Parathyroid adenoma (tissue), 2 donors: ENCODE data around the gene ACCSL.

Source experiments
- H2AFZ ChIP-seq: fragments of 300-600 bp; sonication (generic); one replicate; pipeline ENCODE4 v1.7.0; 2017; ENCODE audit warnings: antibody characterized with exemption, mild to moderate bottlenecking
- H3K27ac ChIP-seq: fragments of 300-600 bp; sonication (generic); one replicate; pipeline ENCODE4 v1.7.0; 2017
- H3K27me3 ChIP-seq: fragments of 300-600 bp; sonication (generic); one replicate; pipeline ENCODE4 v1.7.0; 2017; ENCODE audit warnings: low read length; ENCODE audit not compliant: control insufficient read depth, insufficient read depth
- H3K36me3 ChIP-seq: fragments of 300-600 bp; sonication (generic); one replicate; pipeline ENCODE4 v1.7.0; 2017; ENCODE audit warnings: low read length; ENCODE audit not compliant: control insufficient read depth, insufficient read depth
- H3K4me1 ChIP-seq: fragments of 300-600 bp; sonication (generic); one replicate; pipeline ENCODE4 v1.7.0; 2017; ENCODE audit warnings: control low read depth
- H3K4me2 ChIP-seq: fragments of 300-600 bp; sonication (generic); one replicate; pipeline ENCODE4 v1.7.0; 2017; ENCODE audit warnings: low read length
- H3K4me3 ChIP-seq: fragments of 300-600 bp; sonication (generic); one replicate; pipeline ENCODE4 v1.7.0; 2017; ENCODE audit warnings: low read depth, low read length
- H3K79me2 ChIP-seq: fragments of 300-600 bp; sonication (generic); one replicate; pipeline ENCODE4 v1.7.0; 2017; ENCODE audit warnings: control low read depth
- H3K9ac ChIP-seq: fragments of 300-600 bp; sonication (generic); one replicate; pipeline ENCODE4 v1.7.0; 2017; ENCODE audit warnings: mild to moderate bottlenecking
- H3K9me3 ChIP-seq: fragments of 300-600 bp; sonication (generic); one replicate; pipeline ENCODE4 v1.7.0; 2017; ENCODE audit warnings: low read length; ENCODE audit not compliant: control insufficient read depth
- CTCF ChIP-seq: fragments of 300-600 bp; sonication (generic); IDR thresholded peaks from one replicate; pipeline ENCODE4 v1.7.0; 2017; ENCODE audit warnings: antibody characterized with exemption, mild to moderate bottlenecking
- donor health status: primary hyperparathyroidism.

ACCSL gene

GRCh38 chr11:44071157-44071556 lies 23.4 kb downstream of the ACCSL start:
- no peaks in the 10 kb centered on the region for H3K9me3 ChIP-seq
- no peaks in the 10 kb centered on the region for H3K27me3 ChIP-seq
- no peak overlapping the region for H2AFZ ChIP-seq
- no peaks in the 10 kb centered on the region for H3K4me1 ChIP-seq
- H3K4me2 ChIP-seq: no peak overlapping the region
- H3K36me3 ChIP-seq: no peaks in the 10 kb centered on the region
- H3K27ac ChIP-seq: no peak overlapping the region
- no peak for TF ChIP-seq CTCF
- H3K4me3 ChIP-seq: no peak overlapping the region
- H3K79me2 ChIP-seq: no peaks in the 10 kb centered on the region
- H3K9ac ChIP-seq: no peak overlapping the region

DNA sequence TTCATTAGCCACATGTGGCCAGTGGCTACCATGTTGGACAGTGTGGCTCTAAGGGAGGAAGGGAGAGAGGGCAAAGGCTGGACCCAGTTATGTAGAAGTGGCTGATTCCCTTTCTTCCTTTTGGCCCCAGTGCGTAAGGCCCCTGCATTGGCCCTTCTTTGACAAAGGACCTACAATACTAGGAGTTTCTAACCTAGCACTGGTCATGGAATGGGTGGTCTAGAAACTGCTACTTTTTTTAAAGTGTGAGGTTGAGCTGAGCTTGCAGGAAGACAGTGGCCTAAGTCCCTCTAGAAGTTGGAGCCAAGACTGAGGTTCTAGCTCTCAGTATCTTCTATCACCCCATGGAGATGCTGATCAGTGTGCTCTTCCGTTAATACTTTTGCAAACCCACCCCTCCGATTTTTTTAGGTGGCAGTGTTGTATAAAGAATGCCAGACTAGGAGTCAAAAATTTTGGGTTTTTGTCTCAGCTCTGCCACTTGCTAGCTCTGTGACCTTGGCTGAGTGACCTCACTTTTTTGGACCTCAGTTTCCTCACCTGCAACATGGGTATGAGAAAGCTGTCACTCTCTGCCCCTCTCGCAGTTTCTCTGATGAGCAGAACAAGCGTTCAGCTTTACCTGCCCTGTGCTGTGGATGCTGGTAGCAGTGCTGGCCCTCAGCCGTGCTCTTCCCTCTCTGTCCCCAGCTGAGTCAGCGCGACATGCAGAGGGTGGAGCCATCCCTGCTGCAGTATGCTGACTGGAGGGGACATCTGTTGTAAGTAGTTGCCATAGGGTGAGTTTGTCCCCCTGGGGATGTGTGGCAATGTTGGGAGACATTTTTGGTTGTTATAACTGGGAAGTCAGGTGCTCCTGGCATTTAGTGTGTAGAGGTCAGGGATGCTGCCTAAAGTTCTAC lies 25.2 kb downstream of the ACCSL start:
- Histone ChIP-seq H3K9me3 (no peaks in the 10 kb centered on the region), H3K4me1 (no peaks in the 10 kb centered on the region), H3K4me3 (no peak overlapping the region), H3K27me3 (no peaks in the 10 kb centered on the region), H3K9ac (no peak overlapping the region), H2AFZ (no peak overlapping the region), H3K27ac (no peak overlapping the region), H3K4me2 (no peak overlapping the region), H3K36me3 (no peaks in the 10 kb centered on the region), H3K79me2 (no peaks in the 10 kb centered on the region)
- no peak for TF ChIP-seq CTCF

DNA sequence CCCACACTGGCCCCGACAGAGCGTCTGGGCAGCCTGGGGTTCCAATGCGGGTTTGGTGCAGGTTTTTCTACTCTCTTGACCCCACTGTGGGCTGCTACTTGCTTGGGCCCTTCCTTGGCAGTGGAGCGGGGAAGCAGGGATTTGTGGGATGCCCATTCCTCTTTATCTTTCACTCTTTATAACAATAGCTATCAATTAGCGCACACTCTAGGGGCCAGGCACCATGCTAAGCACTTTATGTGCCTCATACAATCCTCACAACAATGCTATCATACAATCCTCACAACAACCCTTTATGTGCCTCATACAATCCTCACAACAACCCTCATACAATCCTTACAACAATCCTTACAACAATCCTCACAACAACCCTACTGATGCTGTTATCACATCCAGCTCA lies 31.0 kb downstream of the ACCSL start:
- no peaks in the 10 kb centered on the region for H3K9me3 ChIP-seq
- H2AFZ ChIP-seq: no peak overlapping the region
- H3K4me1 ChIP-seq: no peaks in the 10 kb centered on the region
- H3K27me3 ChIP-seq: no peaks in the 10 kb centered on the region
- no peak overlapping the region for H3K4me2 ChIP-seq
- TF ChIP-seq CTCF: no peak
- no peaks in the 10 kb centered on the region for H3K79me2 ChIP-seq
- H3K36me3 ChIP-seq: no peaks in the 10 kb centered on the region
- H3K27ac ChIP-seq: no peak overlapping the region
- H3K4me3 ChIP-seq: no peak overlapping the region
- H3K9ac ChIP-seq: no peak overlapping the region

DNA sequence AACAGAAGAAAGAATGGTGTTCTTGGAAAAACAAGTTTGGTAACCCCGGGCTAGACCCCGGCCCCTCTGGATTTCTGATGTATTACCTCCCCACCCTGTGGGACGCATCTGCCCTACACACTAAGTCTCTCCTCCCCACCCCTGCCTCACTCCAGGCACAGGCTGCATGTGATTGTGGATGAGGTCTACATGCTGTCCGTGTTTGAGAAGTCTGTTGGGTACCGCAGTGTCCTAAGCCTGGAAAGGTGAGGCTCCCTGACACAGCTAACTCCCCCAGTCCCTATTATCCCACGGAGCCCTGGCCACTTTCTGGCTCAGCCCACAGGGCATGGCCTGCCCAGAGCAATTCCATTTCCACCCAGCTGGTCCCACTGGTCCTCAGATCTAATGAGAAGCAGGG lies 31.6 kb downstream of the ACCSL start:
- no peaks in the 10 kb centered on the region for H3K36me3 ChIP-seq
- no peak overlapping the region for H3K4me3 ChIP-seq
- no peak overlapping the region for H3K27ac ChIP-seq
- no peaks in the 10 kb centered on the region for H3K27me3 ChIP-seq
- TF ChIP-seq CTCF: no peak
- H3K9me3 ChIP-seq: no peaks in the 10 kb centered on the region
- no peaks in the 10 kb centered on the region for H3K4me1 ChIP-seq
- H2AFZ ChIP-seq: no peak overlapping the region
- no peaks in the 10 kb centered on the region for H3K79me2 ChIP-seq
- no peak overlapping the region for H3K9ac ChIP-seq
- H3K4me2 ChIP-seq: no peak overlapping the region

GRCh38 chr11:44080951-44081350 lies 33.2 kb downstream of the ACCSL start:
- no peak overlapping the region for H3K9ac ChIP-seq
- H3K4me1 ChIP-seq: no peaks in the 10 kb centered on the region
- no peaks in the 10 kb centered on the region for H3K79me2 ChIP-seq
- no peak overlapping the region for H3K27ac ChIP-seq
- no peaks in the 10 kb centered on the region for H3K27me3 ChIP-seq
- no peaks in the 10 kb centered on the region for H3K36me3 ChIP-seq
- no peak overlapping the region for H3K4me2 ChIP-seq
- no peak overlapping the region for H3K4me3 ChIP-seq
- H3K9me3 ChIP-seq: no peaks in the 10 kb centered on the region
- H2AFZ ChIP-seq: no peak overlapping the region
- no peak for TF ChIP-seq CTCF
